NCI-H345 treated with DMSO at 0.1 percent for 48 hours (cell line): ENCODE data around the gene CHSY1.
"Not testable (repeated sequence)": the region's sequence is repeated elsewhere in the genome, so short reads cannot be mapped to it uniquely, and the experiment has no call there.

Experiments used
- DNase-seq: peaks from one replicate; lab custom pipeline; 2025; ENCODE audit not compliant: unreplicated experiment; lab: John Stamatoyannopoulos, UW

Gene CHSY1

GRCh38 chr15:101138086-101138660 lies 113.7 kb downstream of the CHSY1 start:
- DNase-seq, result no peak

- no peak for DNase-seq
Observed at GRCh38 chr15:101137312-101137940, 114.4 kb downstream of the CHSY1 start.

- DNase-seq, result no peak
Observed at GRCh38 chr15:101136381-101137268, 115.2 kb downstream of the CHSY1 start.

- no peak for DNase-seq
Observed at GRCh38 chr15:101135532-101136166, 116.2 kb downstream of the CHSY1 start.

GRCh38 chr15:101134780-101135179 lies 117.1 kb downstream of the CHSY1 start:
- no peak for DNase-seq

- DNase-seq, result peak; percentile 58
Observed at GRCh38 chr15:101133751-101134261, 118.0 kb downstream of the CHSY1 start.

- no peak for DNase-seq
Observed at GRCh38 chr15:101133181-101133460, 118.7 kb downstream of the CHSY1 start.

- no peak for DNase-seq
Observed at GRCh38 chr15:101132390-101133180, 119.3 kb downstream of the CHSY1 start.

- DNase-seq, result no peak
Observed at GRCh38 chr15:101131489-101132389, 120.1 kb downstream of the CHSY1 start.

- no peak for DNase-seq
Observed at GRCh38 chr15:101129851-101130380, 121.9 kb downstream of the CHSY1 start.

GRCh38 chr15:101128221-101129015 lies 123.4 kb downstream of the CHSY1 start:
- DNase-seq, result no peak

- no peak for DNase-seq
Observed at GRCh38 chr15:101127506-101128076, 124.3 kb downstream of the CHSY1 start.

- no peak for DNase-seq
Observed at GRCh38 chr15:101126618-101127505, 125.0 kb downstream of the CHSY1 start.

GRCh38 chr15:101125881-101126428 lies 125.9 kb downstream of the CHSY1 start:
- DNase-seq, result not testable (repeated sequence)
